GM18907 (cell line): ENCODE measurements around the gene GPX4.

ENCODE experiments used
- ATAC-seq: cut with Tn5 transposase; IDR thresholded peaks from one replicate; pipeline ENCODE4 v1.9.1; 2021; ENCODE audit warnings: mild to moderate bottlenecking, moderate library complexity; ENCODE audit not compliant: unreplicated experiment

Gene GPX4

DNA sequence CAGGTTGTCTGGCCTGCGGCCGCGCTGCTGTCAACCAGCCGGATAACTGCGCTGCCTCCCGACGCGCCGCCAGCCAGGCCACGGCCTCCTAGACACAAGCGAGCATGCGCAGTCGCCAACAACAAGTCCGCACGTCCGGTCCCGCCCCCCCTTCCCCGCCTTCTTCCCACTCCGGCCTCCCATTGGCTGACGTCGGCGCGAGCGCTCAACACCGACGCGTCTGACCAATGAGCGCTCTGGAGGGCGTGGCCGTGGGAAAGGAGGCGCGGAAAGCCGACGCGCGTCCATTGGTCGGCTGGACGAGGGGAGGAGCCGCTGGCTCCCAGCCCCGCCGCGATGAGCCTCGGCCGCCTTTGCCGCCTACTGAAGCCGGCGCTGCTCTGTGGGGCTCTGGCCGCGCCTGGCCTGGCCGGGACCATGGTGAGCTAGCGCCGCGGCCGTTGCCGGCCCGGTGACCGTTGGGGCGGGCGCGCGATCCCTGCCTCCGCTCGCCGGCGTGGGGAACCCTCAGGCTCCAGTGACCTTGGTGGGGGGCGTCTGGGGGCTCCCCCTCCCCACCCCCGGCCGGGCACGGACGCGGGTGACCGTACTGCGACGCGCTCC, at the start of gene GPX4:
GPX4 (plus strand) TSS at position 287 of the 603 bp plus-strand sequence; CDS start at position 337, 50 bp downstream.
- ATAC-seq = peak; percentile 60

- no peak for ATAC-seq
Measured at GRCh38 chr19:1054102-1055027, 49.4 kb upstream of the GPX4 start.

- no peak for ATAC-seq
Measured at GRCh38 chr19:1055028-1055425, 48.8 kb upstream of the GPX4 start.

DNA sequence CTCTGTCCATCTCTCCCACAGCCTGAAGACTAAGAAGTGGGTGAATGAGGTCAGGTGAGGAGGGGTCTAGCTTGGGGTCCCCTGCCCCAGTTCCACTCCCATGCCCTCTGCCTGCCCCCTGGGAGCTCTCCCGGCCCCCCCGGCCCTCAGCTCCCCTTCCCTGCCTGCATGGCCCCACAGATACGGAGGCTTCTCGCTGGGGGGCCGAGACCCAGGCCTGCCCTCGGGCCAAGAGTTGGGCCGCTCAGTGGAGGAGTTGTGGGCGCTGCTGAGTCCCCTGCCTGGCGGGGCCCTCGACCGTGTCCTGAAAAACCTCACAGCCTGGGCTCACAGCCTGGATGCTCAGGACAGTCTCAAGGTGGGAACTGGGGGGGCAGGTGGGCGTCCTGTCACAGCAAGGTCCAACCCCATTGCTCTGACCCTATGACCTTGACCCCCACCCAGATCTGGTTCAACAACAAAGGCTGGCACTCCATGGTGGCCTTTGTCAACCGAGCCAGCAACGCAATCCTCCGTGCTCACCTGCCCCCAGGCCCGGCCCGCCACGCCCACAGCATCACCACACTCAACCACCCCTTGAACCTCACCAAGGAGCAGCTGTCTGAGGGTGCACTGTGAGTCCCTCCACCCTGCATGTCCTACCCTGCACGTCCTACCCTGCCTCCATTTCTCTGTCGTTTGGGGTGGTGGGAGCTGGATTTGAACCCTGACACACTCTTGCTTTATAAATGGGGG, 47.7 kb upstream of the GPX4 start:
- ATAC-seq = no peak

GRCh38 chr19:1057176-1057855, 46.5 kb upstream of the GPX4 start:
- no peak for ATAC-seq

DNA sequence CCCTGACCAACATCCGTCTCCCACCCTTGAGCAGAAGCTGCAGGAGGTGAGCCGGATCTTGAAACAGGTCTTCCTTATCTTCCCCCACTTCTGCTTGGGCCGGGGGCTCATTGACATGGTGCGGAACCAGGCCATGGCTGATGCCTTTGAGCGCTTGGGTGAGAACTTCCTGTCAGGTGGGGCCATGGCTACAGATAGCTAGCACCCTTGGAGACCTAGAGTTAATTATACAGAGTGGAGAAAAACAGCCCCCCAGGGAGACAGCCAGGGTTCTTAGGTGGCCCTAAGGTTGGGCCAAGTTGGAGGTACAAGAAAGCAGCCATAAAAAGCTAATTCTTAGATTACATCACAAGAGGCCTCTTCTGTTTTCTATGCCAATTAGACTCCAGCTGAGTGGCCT, 45.7 kb upstream of the GPX4 start:
- no peak for ATAC-seq

DNA sequence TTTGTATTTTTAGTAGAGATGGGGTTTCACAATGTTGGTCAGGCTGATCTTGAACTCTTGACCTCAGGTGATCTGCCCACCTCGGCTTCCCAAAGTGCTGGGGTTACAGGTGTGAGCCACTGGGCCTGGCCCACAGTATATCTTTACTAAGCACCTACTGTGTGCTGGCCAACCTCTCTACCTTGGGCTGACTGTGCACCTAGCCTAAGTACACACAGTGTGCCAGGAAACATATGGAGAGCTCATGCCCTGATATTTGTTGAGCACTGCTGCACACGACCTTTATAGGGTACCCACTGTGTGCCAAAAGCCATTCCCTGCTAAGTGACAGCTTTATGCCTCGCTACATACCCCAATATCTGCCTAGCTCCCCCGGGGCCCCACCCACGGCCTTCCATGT, 43.1 kb upstream of the GPX4 start:
- no peak for ATAC-seq

DNA sequence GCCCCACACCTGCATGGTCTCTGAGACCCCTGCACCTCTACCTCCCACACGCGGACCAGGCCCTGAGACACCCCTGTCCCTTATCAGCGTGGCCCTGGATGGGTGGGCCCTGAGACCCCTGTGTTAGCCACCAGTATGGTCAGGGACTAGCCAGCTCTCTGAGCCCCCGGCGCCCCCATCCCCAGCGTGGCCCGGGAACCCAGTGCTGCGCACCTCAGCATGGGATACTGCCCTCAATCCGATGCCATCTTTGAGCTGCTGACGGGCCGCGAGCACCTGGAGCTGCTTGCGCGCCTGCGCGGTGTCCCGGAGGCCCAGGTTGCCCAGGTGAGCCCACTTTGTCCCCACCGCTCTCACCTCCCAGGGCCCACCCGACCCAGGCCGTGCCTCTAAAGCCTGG, 41.8 kb upstream of the GPX4 start:
- ATAC-seq = no peak

- no peak for ATAC-seq
Measured at GRCh38 chr19:1062387-1063029, 41.3 kb upstream of the GPX4 start.

DNA sequence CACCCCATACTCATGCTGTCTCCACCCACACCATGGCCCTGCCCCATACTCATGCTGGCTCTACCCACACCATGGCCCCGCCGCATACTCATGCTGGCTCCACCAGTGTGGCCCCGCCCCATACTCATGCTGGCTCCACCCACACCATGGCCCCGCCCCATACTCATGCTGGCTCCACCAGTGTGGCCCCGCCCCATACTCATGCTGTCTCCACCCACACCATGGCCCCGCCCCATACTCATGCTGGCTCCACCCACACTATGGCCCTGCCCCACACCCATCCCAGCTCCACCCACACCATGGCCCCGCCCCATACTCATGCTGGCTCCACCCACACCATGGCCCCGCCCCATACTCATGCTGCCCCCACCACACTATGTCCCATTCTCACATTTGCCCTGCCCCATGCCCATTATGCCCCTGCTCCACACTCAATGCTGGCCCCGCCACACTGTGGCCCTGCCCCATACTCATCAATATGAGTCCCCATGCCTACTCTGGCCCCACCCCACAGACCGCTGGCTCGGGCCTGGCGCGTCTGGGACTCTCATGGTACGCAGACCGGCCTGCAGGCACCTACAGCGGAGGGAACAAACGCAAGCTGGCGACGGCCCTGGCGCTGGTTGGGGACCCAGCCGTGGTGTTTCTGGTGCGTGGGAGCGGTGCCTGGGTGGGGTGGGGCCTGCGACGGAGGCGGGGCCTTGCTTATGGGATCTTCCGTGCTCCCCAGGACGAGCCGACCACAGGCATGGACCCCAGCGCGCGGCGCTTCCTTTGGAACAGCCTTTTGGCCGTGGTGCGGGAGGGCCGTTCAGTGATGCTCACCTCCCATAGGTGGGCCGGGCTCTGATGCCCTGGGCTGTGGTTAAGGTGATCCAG, 40.5 kb upstream of the GPX4 start:
- no peak for ATAC-seq

- ATAC-seq = no peak
Measured at GRCh38 chr19:1063909-1064660, 39.7 kb upstream of the GPX4 start.

GRCh38 chr19:1064661-1065605, 38.9 kb upstream of the GPX4 start:
- ATAC-seq = no peak

DNA sequence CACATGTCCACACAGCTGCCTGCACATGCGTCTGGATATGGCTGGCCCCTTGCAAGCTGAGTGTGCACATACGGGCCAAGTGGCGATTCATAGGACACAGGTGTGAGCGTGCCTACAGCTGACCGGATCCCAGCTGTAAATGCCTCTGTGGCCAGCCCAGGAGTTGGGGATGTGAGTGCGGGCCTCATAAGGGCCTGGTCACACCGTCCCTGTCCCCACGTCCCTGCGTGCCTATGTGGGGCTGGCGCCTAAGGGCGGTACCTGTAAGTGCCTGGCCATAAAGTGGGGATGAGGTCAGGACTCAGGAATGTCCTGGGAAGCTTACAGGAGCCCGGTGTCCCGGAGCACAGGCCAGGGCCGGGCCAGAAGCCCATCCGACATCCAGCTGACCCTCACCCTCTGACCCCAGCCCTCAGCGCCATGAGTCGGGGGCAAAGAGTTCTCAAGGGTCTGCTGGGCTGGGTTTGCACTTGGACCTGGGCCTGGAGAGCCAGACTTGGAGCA, 38.1 kb upstream of the GPX4 start:
- ATAC-seq = no peak

DNA sequence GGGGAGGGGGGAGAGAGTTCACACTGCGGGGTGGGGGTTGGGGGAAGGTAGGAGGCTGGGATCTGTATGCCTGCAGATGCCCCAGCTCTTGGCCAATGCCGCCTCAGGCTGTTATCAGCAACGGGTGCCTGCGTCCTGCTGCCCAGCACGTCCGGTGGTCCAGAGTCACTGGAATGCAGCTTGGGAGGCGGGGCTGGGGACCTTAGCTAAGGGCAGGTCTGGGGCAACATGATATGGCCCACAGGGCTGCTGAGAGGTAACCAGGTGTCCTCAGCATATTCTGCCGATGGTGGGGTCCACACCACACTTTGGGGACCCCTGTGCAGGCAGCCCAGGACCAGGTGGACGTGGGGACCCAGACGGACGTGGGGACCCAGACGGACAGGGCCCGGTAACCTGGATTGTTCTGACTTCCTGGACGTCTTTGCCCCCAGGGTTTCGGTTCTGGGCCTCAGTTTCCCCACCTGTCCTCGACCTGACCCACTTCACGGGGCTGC, 37.5 kb upstream of the GPX4 start:
- no peak for ATAC-seq

DNA sequence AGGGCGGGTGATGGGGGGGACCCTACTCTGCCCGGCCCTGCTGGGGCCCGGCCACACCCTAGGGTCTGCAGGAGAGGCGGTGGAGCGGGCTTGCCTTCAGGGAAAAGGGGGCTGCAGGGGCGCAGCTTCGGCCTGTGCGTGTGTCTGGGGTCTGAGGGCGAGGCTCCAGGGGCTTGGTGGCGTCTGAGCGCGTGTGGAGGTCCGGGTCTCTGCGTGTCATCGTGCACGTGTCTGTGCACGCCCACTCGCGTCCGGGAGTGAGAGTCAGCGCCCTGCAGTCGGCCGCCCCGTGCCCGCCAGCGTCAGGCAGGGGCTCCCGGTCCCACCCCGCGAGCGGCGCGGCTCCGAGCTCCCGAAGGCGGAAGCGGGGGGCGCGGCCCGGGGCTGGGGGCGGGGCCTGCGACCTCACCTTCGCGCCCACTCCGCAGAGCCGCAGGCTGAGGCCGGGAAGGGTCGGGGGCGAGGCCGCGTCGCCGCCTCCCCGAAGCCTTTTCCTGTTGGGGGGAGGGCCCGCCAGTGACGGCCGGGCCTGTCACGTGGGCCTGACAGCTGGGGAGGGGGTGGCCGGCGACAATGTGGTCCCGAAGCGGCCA, 37.0 kb upstream of the GPX4 start, which contains the start of gene ARHGAP45:
ARHGAP45 (plus strand) TSS at position 420 of the 593 bp plus-strand sequence. CDS start 239 bp downstream, outside the sequence.
- ATAC-seq = peak; percentile 39

GRCh38 chr19:1067341-1067957, 36.3 kb upstream of the GPX4 start:
- peak; percentile 18 for ATAC-seq
